HUES6 (cell line): Measurements from ENCODE around the gene PSMA7.

Experiments
- H3K27ac ChIP-seq: 2 replicates; pipeline ENCODE4 v1.7.0; 2013; ENCODE audit warnings: low read depth, mild to moderate bottlenecking, low read length, inconsistent platforms
- H3K27me3 ChIP-seq: 2 replicates; pipeline ENCODE4 v1.6.1; 2013; ENCODE audit warnings: low read length; ENCODE audit not compliant: control insufficient read depth, insufficient read depth
- H3K36me3 ChIP-seq: 2 replicates; pipeline ENCODE4 v1.6.1; 2013; ENCODE audit warnings: low read length; ENCODE audit not compliant: control insufficient read depth, insufficient read depth
- H3K4me1 ChIP-seq: 2 replicates; pipeline ENCODE4 v1.6.1; 2013; ENCODE audit warnings: low read length; ENCODE audit not compliant: control insufficient read depth, insufficient read depth
- H3K4me3 ChIP-seq: 2 replicates; pipeline ENCODE4 v1.5.1; 2013; ENCODE audit warnings: low read depth, low read length
- H3K9ac ChIP-seq: one replicate; pipeline ENCODE4 v1.6.1; 2013; ENCODE audit warnings: mild to moderate bottlenecking, low read length
- H3K9me3 ChIP-seq: 2 replicates; pipeline ENCODE4 v1.6.1; 2013; ENCODE audit warnings: low read depth, low read length; ENCODE audit not compliant: control insufficient read depth, insufficient read depth

PSMA7 gene

DNA sequence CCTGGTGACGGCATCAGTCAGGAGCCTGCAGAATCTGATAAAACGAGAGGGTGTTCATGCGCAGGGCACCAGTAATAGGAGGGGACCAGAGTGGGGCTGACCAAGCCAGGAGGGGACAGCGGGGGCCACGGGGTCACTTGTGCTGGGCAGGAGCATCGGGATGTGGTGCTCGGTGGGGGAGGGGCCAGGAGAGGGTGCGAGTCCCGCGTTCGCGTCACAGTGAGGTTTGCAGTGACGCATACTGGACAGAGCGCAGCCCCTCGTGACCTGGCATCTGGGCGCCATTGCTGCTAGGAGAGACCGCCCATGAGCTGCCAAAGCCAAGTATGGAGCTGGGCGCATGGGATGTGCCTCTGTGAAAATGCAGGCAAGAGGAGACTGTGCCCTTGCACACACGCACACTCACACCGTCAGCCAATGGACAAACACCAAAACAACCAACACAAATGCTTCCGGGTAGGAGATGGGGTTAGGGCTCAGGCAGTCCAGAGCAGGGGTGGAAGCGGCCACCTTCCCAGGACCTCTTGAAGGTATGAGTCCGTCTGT, 25.8 kb upstream of the PSMA7 start:
- Histone ChIP-seq H3K36me3 (peaks cover 63% of the 10 kb centered on the region), H3K27ac (no peak overlapping the region), H3K27me3 (no peaks in the 10 kb centered on the region), H3K9ac (no peak overlapping the region), H3K9me3 (no peaks in the 10 kb centered on the region), H3K4me1 (no peaks in the 10 kb centered on the region), H3K4me3 (no peak overlapping the region)

DNA sequence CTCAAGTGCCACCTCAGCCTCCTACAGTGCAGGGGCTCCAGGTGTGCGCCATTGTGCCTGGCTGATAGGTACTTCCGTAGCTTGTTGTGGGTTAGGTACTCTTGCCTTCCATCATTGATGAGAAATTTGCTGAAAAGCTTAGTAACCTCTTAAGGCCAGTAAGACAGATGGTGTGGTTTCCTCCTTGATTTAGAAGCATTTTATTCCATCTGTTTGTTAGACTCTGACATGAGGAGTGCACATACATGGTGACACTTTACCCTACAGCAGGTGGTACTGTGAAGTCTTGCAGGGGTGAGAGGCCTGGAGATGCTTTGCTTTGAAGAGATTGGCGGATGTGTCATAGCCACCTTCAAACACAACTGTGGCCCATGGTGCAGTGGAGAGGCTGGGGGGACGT, 24.9 kb upstream of the PSMA7 start:
- Histone ChIP-seq H3K36me3 (peaks cover 70% of the 10 kb centered on the region), H3K4me1 (no peaks in the 10 kb centered on the region), H3K27me3 (no peaks in the 10 kb centered on the region), H3K4me3 (no peak overlapping the region), H3K27ac (no peak overlapping the region), H3K9ac (no peak overlapping the region), H3K9me3 (no peaks in the 10 kb centered on the region)

DNA sequence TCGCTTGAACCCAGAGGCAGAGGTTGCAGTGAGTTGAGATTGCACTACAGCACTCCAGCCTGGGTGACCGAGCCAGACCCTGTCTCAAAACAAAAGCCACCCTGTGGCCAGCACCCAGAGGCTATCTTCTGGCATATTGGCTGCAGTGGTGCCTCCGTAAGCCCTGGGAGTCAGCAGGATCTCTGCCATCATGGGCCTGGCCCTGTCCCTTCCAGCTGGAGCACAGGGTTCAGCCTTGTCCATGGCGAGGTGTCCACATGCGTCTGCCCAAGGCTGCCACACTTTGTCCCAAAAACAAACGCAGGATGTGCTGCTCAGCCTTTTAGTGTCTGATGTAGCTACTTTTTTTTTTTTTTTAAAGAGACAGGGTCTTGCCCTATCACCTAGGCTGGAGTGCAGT, 24.3 kb upstream of the PSMA7 start:
- Histone ChIP-seq H3K9ac (no peak overlapping the region), H3K27me3 (no peaks in the 10 kb centered on the region), H3K4me3 (no peak overlapping the region), H3K36me3 (peaks cover 72% of the 10 kb centered on the region), H3K27ac (no peak overlapping the region), H3K9me3 (no peaks in the 10 kb centered on the region), H3K4me1 (no peaks in the 10 kb centered on the region)

DNA sequence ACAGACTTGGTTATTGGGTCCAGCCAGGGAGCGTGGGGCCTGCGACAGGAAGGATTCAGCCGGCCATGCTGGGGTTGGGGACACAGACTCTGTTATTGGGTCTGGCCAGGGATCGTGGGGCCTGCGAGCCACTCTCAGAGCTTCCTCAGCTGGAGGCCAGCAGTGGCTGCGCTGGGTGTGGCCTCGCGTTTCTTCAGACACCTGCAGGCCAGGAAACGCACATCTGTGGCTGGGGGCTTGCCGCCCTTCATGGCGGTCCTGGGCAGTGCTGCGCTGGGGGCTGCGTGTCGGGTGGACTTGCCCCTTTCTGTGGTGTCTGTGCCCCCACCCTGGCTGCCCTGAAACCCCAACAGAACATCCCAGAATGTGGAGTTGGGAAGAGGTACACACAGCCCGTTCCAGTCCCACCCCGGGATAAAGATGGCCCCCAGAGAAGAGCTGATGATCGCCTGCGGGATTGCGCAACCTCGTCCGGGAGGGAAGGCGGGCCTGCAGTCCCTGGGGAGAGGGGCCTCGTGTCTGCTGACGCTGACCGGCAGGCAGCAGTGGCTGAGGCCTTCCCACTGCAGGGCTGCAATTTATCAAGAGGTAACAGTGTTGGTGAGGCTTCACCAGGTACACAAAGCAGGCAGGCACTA, 22.7 kb upstream of the PSMA7 start:
- H3K4me3 ChIP-seq, result no peak overlapping the region

DNA sequence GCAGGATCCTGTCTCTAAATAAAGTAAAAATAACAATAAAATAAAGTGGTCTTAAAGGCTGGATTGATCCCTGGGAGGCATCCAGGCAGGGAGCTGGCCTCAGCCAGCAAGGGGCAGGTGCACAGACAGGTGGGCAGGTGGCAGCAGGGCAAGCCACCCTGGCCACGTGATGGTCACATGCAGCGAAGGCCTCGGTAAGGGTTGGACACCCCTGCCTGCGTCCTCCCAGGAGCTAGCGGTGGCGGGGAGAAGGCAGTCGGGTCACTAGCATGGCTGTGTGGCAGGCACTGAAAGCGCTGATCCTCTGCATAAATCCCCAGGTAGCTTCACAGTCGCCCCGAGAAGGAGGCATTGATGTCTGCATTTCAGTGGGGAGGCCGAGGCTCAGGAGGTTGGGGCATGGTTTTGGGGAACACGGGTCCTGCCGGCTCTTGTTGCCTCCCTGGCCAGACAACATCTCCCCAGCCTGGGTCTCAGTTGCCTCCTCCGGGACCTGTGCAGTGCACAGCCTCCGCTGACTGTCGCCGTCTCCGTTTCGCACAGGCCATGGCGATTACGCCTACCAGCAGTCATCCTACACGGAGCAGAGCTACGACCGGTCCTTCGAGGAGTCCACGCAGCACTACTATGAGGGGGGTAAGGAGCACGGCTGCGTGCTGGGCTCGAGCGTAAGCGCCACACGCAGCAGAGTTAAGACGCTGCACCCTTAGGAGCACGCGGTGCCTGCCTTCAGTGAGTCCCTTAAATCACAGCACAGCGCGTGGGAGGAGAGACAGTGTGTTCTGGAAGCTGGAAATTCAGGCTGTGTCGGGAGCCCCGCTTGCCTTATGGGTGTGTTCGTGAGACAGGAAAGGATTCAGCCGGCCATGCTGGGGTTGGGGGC, 21.9 kb upstream of the PSMA7 start:
- Histone ChIP-seq H3K4me3 (no peak overlapping the region), H3K27me3 (no peaks in the 10 kb centered on the region), H3K36me3 (peaks cover 86% of the 10 kb centered on the region), H3K27ac (no peak overlapping the region), H3K4me1 (no peaks in the 10 kb centered on the region), H3K9ac (no peak overlapping the region), H3K9me3 (no peaks in the 10 kb centered on the region)

More for the DNA sequence above, 22.7 kb upstream of the PSMA7 start:
- Histone ChIP-seq H3K27ac (no peak overlapping the region), H3K4me1 (no peaks in the 10 kb centered on the region), H3K9me3 (no peaks in the 10 kb centered on the region), H3K36me3 (peaks cover 80% of the 10 kb centered on the region), H3K27me3 (no peaks in the 10 kb centered on the region), H3K9ac (no peak overlapping the region)

DNA sequence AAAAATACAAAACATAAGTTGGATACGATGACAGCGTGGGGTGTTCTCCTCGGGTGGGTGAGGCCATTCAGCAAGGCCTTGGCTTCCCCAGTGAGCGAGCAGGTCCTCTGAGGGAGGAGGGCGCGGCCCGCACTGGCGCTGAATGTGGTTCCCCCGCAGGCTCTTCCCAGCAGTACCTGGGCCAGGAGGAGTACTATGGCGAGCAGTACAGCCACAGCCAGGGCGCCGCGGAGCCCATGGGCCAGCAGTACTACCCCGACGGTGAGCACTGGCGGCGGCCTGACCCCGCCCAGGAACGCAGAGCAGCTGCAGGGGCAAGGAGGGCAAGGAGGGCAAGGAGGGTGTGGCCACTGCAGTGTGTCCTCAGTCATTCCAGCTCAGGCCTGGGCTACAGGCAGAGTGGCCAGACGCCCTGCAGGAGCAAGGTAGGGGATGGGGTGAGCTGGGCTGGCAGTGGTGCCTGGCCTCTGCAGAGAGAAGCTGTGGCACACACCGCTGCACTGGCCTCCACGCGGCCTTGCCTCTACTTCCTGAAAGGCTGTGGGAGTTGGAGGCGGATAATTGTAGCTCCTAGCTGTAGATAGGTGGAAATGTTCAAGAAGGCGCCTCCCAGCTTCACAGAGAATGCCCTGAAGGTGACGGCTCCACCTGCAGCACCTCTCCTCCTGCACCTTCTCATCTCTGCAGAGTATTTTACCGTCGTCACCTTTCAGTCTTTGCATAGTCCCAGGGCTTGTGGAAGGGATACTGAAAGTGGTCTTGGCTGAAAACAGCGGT, 21.0 kb upstream of the PSMA7 start:
- Histone ChIP-seq H3K9ac (no peak overlapping the region), H3K27ac (no peak overlapping the region), H3K36me3 (peaks cover 85% of the 10 kb centered on the region)

DNA sequence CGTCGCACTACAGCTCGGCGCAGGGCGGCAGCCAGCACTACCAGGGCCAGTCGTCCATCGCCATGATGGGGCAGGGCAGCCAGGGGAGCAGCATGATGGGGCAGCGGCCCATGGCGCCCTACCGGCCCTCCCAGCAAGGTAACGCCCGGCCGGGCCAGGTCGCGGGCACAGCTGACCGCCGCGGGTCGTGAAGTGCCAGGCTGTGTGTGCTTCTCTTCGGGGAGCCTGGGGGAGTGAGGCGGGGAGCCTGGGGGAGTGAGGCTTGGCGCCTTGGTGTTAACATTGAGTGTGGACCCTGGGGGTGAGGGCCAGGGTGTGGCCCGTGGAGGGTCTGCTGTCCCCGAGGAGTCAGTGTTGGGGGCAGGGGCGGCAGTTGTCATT, 20.3 kb upstream of the PSMA7 start:
- Histone ChIP-seq H3K27ac (no peak overlapping the region), H3K4me3 (no peak overlapping the region), H3K9me3 (no peaks in the 10 kb centered on the region), H3K27me3 (no peaks in the 10 kb centered on the region), H3K36me3 (peaks cover 81% of the 10 kb centered on the region), H3K4me1 (no peaks in the 10 kb centered on the region), H3K9ac (no peak overlapping the region)

More for the DNA sequence above, 21.0 kb upstream of the PSMA7 start:
- Histone ChIP-seq H3K9me3 (no peaks in the 10 kb centered on the region), H3K4me3 (no peak overlapping the region), H3K27me3 (no peaks in the 10 kb centered on the region), H3K4me1 (no peaks in the 10 kb centered on the region)

DNA sequence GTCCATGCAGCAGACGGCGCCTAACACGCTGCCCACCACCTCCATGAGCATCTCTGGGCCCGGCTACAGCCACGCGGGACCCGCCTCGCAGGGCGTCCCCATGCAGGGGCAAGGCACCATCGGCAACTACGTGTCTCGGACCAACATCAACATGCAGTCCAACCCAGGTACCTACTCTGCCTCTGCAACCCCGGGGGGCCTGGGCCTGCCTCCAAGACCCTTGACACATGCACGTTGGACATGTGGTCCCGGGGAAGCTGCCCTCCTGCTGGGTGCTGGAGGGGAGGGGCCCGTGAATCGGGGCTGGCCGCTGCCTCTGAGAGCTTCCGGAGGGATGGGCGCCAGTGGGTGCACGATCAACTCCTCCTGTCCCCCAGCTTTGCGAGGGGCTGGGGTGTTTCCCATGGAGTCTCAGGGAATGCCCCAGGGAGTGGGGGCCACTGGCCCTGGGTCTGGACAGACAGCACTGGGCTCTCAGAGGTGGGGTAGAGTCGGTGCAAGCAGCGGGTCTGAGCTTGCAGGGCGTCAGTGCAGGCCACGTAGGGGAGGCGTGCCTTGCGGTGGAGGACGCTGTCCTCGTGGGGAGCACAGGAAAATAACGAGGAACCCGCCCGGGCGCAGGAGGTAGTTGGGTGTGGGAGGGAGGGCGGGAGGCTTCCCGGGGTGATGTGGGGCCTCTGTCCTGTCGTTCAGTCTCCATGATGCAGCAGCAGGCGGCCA, 19.7 kb upstream of the PSMA7 start:
- no peak overlapping the region for H3K27ac ChIP-seq
- no peaks in the 10 kb centered on the region for H3K9me3 ChIP-seq
- no peak overlapping the region for H3K9ac ChIP-seq
- H3K4me1 ChIP-seq, result no peaks in the 10 kb centered on the region
- peaks cover 76% of the 10 kb centered on the region for H3K36me3 ChIP-seq
- H3K27me3 ChIP-seq, result no peaks in the 10 kb centered on the region
- H3K4me3 ChIP-seq, result no peak overlapping the region

DNA sequence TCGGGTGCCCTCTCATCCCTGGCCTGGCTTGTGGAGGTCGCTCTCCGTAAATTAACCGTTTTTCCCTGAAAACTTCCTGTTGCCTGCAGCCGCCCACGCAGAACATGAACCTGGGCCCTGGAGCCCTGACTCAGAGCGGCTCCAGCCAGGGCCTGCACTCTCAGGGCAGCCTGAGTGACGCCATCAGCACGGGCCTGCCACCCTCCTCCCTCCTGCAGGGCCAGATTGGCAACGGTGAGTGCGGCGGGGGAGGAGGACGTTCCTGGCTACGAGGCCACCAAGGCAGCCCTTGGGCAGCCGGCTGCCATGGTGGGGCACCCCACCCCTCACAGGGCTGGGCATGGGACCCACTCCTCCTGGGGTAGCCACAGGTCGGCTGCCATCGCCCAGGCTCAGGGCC, 18.2 kb upstream of the PSMA7 start:
- Histone ChIP-seq H3K27me3 (no peaks in the 10 kb centered on the region), H3K9me3 (no peaks in the 10 kb centered on the region), H3K9ac (no peak overlapping the region), H3K36me3 (peaks cover 69% of the 10 kb centered on the region), H3K4me3 (no peak overlapping the region), H3K4me1 (peaks cover 8% of the 10 kb centered on the region), H3K27ac (no peak overlapping the region)

DNA sequence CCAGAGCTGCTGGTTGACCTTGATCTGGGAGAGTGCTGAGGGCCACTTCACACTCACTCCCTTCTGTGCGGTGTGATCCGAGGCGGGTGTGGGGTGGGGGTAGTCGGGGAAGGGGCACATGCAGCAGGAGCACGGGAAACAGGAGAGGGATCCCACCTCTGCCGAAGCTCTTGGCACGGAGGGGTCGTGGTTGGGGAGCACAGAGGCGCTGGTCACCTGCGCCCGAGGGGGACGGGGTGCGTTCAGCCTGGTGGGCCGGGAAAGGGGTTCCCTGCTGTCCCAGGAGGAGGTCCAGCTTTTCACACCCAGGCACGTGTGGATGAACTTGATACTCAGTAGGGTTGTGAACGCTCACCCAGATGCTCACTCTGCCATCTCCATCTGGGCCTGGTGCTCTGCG, 17.7 kb upstream of the PSMA7 start:
- Histone ChIP-seq H3K27me3 (no peaks in the 10 kb centered on the region), H3K9me3 (no peaks in the 10 kb centered on the region), H3K4me3 (no peak overlapping the region), H3K27ac (no peak overlapping the region), H3K9ac (no peak overlapping the region), H3K4me1 (peaks cover 13% of the 10 kb centered on the region), H3K36me3 (peaks cover 65% of the 10 kb centered on the region)
